GM12873 (cell line): ENCODE measurements around the gene H6PD.

Source experiments
- CTCF ChIP-seq: IDR thresholded peaks from 2 replicates; pipeline ENCODE4 v1.5.1; 2012; ENCODE audit warnings: low read depth, mild to moderate bottlenecking, moderate library complexity, low read length, control low read depth; ENCODE audit not compliant: insufficient read depth; ENCODE audit errors: missing control alignments

H6PD gene

GRCh38 chr1:9282696-9282955, 48.1 kb downstream of the H6PD start:
- no peak for TF ChIP-seq CTCF

GRCh38 chr1:9284061-9284460, 49.5 kb downstream of the H6PD start:
- TF ChIP-seq CTCF: no peak

GRCh38 chr1:9286556-9286955, 52.0 kb downstream of the H6PD start:
- no peak for TF ChIP-seq CTCF

- TF ChIP-seq CTCF: peak; percentile 91
These were observed 54.5 kb downstream of the H6PD start for GRCh38 chr1:9289090-9289534.

- TF ChIP-seq CTCF: no peak
These were observed 55.3 kb downstream of the H6PD start for GRCh38 chr1:9289711-9290485.

GRCh38 chr1:9291914-9292360, 57.4 kb downstream of the H6PD start:
- no peak for TF ChIP-seq CTCF

- no peak for TF ChIP-seq CTCF
These were observed 58.0 kb downstream of the H6PD start, which contains the start of gene SPSB1 for GRCh38 chr1:9292361-9293240. SPSB1 (plus strand) TSS chr1:9292894; CDS start chr1:9355892, 62,998 bp downstream.
